Spinal cord (tissue), 10 donors: ENCODE measurements around the gene STEAP1B. TPM values are rescaled to one million over a fixed set of nuclear protein-coding genes. Genes with fewer than 3 reads are reported as not detected.

Experiments used
- DNase-seq, 6 donors: peaks; one replicate each; pipeline versions ENCODE4 v3.0.0 to v3.0.0-alpha.2; 2013 to 2015; ENCODE audit warnings: low spot score in 6 of 6, low read depth in 4 of 6
- H3K27ac ChIP-seq: one replicate; pipeline ENCODE4 v1.5.1; 2013; ENCODE audit warnings: low read depth, low read length, control low read depth
- H3K27me3 ChIP-seq: one replicate; pipeline ENCODE4 v1.6.1; 2013; ENCODE audit warnings: low read length; ENCODE audit not compliant: control insufficient read depth, insufficient read depth
- H3K36me3 ChIP-seq: one replicate; pipeline ENCODE4 v1.6.1; 2013; ENCODE audit warnings: low read length; ENCODE audit not compliant: control insufficient read depth, insufficient read depth
- H3K4me1 ChIP-seq: one replicate; pipeline ENCODE4 v1.6.1; 2013; ENCODE audit warnings: low read length; ENCODE audit not compliant: control insufficient read depth, insufficient read depth
- H3K4me3 ChIP-seq: one replicate; pipeline ENCODE4 v1.5.1; 2013; ENCODE audit warnings: low read depth, low read length, control low read depth
- H3K9me3 ChIP-seq: one replicate; pipeline ENCODE4 v1.6.1; 2013; ENCODE audit warnings: low read length; ENCODE audit not compliant: control insufficient read depth, insufficient read depth
- WGBS: methylation state at CpG from one replicate; pipeline ENCODE4 v1.1.5; 2013; ENCODE audit warnings: missing lambda C conversion rate; ENCODE audit not compliant: insufficient coverage; 5-methylcytosine and 5-hydroxymethylcytosine counted together
- polyA plus RNA-seq, 2 donors: library from polyadenylated mRNA; unstranded; fragments of 120-200 nt; gene quantifications; one replicate each; pipeline ENCODE4 v1.2.1, GENCODE V29; 2013; ENCODE audit not compliant: insufficient read length in 2 of 2
- total RNA-seq, 2 donors: library from RNA; depleted of rRNA in 1 of 2; stranded (reverse); fragments of 120-200 nt in 1 of 2; fragments of >200 nt in 1 of 2; gene quantifications; one replicate each; pipeline versions ENCODE4 v1.2.3 to v1.2.4, GENCODE V29; 2013 to 2014
- donor health status: healthy.

STEAP1B gene
- total and polyA plus RNA-seq, 4 donors, result 1.2 to 7.1 (median 2.3) TPM

GRCh38 chr7:22485189-22485588 is 14.8 kb downstream of the STEAP1B start:
- Histone ChIP-seq H3K27me3 (no peaks in the 10 kb centered on the region), H3K27ac (no peak overlapping the region), H3K4me3 (no peak overlapping the region), H3K36me3 (no peaks in the 10 kb centered on the region), H3K9me3 (no peaks in the 10 kb centered on the region), H3K4me1 (no peaks in the 10 kb centered on the region)
- no peak for DNase-seq

- H3K27ac ChIP-seq, result no peak overlapping the region
- H3K27me3 ChIP-seq, result no peaks in the 10 kb centered on the region
- H3K36me3 ChIP-seq, result no peaks in the 10 kb centered on the region
- WGBS, result 50% methylated on average over 1 of the region's 1 CpG
- no peak overlapping the region for H3K4me3 ChIP-seq
- H3K4me1 ChIP-seq, result peaks cover 3% of the 10 kb centered on the region
- no peaks in the 10 kb centered on the region for H3K9me3 ChIP-seq
- no peak for DNase-seq
These were observed 17.5 kb downstream of the STEAP1B start for GRCh38 chr7:22482503-22482902.

- Histone ChIP-seq H3K9me3 (no peaks in the 10 kb centered on the region), H3K4me3 (no peak overlapping the region), H3K27ac (no peak overlapping the region), H3K27me3 (no peaks in the 10 kb centered on the region), H3K36me3 (no peaks in the 10 kb centered on the region), H3K4me1 (peaks cover 3% of the 10 kb centered on the region)
- 67% methylated on average over 5 of the region's 5 CpGs for WGBS
- DNase-seq, result no peak
These were observed 18.3 kb downstream of the STEAP1B start for GRCh38 chr7:22481726-22482125.

DNA sequence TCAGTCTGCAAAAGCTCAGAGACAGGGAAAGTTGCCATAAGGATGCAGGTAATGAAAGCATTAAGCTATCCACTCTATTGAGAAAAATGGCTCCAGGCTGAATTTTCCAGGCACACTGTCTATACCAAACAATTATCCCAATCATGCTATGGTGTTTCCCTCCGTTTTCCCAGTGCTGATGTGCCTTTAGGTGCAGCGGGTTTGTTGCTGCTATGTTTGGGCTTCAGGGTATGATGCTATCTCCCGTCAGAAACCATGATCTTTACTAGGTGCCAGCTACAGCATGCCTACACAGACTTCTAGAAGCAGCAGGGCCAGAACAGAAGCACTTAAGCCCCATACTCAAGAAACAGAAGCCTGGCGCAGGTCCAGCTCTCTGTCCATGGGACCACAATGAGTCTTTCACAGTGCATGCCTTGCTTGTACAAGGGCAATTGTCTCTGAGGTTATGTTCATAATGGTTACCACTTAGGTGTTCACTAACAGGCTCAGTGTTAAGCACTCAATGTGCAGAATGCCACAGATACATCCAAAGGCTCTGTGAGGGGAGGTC is 19.4 kb downstream of the STEAP1B start:
- Histone ChIP-seq H3K4me3 (no peak overlapping the region), H3K36me3 (no peaks in the 10 kb centered on the region), H3K4me1 (peaks cover 3% of the 10 kb centered on the region), H3K27ac (no peak overlapping the region), H3K9me3 (no peaks in the 10 kb centered on the region), H3K27me3 (no peaks in the 10 kb centered on the region)
- peak in 1 of 6 donors; percentile 42 for DNase-seq
- WGBS, result 83% methylated on average over 1 of the region's 4 CpGs

DNA sequence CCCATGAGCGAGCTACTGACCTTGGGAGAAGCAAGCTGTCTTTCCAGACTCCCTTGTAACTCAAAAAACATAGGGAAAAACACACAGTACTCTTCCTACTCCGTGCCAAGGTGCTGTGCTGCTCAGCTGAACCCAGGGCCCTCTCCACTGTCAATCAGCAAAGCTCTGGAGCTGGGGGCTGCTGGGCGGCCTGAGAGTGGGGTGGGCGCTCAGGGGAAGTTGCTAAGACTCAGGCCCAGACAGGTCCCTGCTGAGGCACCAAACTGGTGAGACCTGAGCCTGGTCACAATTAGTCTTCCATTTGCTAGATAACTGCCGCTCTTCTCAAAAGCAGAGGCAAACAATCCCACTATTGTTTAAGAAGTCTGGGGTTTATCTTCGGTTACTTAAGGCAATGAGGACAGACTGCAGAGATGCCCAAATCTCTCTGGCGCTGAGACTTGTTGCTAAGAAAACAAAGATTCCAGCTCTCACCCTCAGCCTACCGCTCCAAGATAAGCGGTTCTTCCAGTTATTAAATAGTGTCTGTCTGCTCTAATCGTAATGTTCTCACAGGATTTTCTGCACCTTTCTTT is 22.0 kb downstream of the STEAP1B start:
- 54% methylated on average over 5 of the region's 10 CpGs for WGBS
- no peak for DNase-seq
- no peak overlapping the region for H3K4me3 ChIP-seq
- no peaks in the 10 kb centered on the region for H3K9me3 ChIP-seq
- no peaks in the 10 kb centered on the region for H3K27me3 ChIP-seq
- H3K27ac ChIP-seq, result no peak overlapping the region
- no peaks in the 10 kb centered on the region for H3K36me3 ChIP-seq
- H3K4me1 ChIP-seq, result peaks cover 3% of the 10 kb centered on the region

DNA sequence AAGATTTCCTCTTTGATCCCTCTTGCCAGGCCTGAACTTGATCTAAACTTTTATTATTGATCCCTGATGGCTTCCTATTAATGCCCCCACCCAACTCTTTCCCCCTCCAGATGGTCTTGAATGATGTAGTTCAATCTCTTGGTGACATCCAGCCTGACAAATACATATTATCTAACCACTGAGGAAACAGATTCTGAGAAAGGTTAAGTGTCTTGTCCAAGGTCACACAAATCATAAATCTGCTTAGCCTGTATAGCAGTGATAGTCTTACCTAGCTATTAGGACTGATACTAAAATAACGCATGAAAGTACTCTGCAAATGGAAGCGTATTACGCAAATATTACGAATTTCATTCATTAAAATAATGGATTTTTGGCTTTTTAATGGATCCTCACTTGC is 22.7 kb downstream of the STEAP1B start:
- Histone ChIP-seq H3K4me1 (peaks cover 3% of the 10 kb centered on the region), H3K4me3 (no peak overlapping the region), H3K27me3 (no peaks in the 10 kb centered on the region), H3K27ac (no peak overlapping the region), H3K9me3 (no peaks in the 10 kb centered on the region), H3K36me3 (no peaks in the 10 kb centered on the region)
- no peak for DNase-seq
- WGBS, result 100% methylated on average over 1 of the region's 4 CpGs

DNA sequence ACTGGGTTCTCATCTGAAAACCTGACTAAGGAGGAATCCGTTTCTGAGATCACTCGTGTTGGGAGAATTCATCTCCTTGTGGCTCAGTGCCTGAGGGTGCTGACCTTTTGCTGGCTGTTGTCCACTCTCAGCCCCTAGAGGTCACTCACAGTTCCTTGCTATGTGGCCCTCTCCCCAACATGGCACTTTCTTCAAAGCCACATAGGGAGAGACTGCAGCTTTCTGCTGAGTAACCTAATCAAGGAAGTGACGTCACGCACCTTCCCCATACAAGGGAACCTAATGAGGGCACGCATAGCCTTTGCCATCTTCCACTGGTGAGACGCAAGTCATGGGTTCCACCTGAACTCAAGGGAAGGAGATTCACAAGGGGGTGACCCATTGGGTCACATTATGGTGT is 23.2 kb downstream of the STEAP1B start:
- Histone ChIP-seq H3K4me3 (no peak overlapping the region), H3K9me3 (no peaks in the 10 kb centered on the region), H3K36me3 (no peaks in the 10 kb centered on the region), H3K4me1 (peaks cover 3% of the 10 kb centered on the region), H3K27ac (no peak overlapping the region), H3K27me3 (no peaks in the 10 kb centered on the region)
- DNase-seq, result no peak
- WGBS, result 94% methylated on average over 6 of the region's 6 CpGs

GRCh38 chr7:22474645-22475044 is 25.3 kb downstream of the STEAP1B start:
- peaks cover 6% of the 10 kb centered on the region for H3K4me1 ChIP-seq
- H3K27me3 ChIP-seq, result no peaks in the 10 kb centered on the region
- 100% methylated on average over 2 of the region's 2 CpGs for WGBS
- no peak overlapping the region for H3K27ac ChIP-seq
- no peak for DNase-seq
- H3K4me3 ChIP-seq, result no peak overlapping the region
- H3K36me3 ChIP-seq, result no peaks in the 10 kb centered on the region
- no peaks in the 10 kb centered on the region for H3K9me3 ChIP-seq

DNA sequence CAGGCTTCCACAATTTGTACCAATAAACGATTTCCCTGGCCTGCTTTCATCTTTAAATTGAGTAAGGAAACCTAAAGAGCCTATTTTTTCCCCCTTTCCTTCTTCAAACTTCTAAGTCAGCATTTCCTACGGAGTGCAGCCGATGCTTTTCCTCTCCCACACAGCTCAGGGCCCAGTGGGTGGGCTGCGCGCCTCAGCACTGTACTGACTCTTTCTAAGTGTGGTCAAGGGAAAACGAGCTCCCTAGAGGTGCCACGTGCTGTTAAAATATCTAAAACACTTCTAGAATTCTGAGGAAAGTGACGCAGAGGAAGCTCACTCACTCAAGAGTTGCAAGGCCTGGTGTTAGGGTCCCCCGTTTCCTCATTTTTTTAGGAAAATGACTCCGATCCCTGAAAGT is 29.0 kb downstream of the STEAP1B start:
- DNase-seq, result peak in 1 of 6 donors; percentile 29
- Histone ChIP-seq H3K36me3 (no peaks in the 10 kb centered on the region), H3K27me3 (no peaks in the 10 kb centered on the region), H3K4me3 (no peak overlapping the region), H3K4me1 (peaks cover 3% of the 10 kb centered on the region), H3K27ac (no peak overlapping the region), H3K9me3 (no peaks in the 10 kb centered on the region)
- 70% methylated on average over 3 of the region's 10 CpGs for WGBS

DNA sequence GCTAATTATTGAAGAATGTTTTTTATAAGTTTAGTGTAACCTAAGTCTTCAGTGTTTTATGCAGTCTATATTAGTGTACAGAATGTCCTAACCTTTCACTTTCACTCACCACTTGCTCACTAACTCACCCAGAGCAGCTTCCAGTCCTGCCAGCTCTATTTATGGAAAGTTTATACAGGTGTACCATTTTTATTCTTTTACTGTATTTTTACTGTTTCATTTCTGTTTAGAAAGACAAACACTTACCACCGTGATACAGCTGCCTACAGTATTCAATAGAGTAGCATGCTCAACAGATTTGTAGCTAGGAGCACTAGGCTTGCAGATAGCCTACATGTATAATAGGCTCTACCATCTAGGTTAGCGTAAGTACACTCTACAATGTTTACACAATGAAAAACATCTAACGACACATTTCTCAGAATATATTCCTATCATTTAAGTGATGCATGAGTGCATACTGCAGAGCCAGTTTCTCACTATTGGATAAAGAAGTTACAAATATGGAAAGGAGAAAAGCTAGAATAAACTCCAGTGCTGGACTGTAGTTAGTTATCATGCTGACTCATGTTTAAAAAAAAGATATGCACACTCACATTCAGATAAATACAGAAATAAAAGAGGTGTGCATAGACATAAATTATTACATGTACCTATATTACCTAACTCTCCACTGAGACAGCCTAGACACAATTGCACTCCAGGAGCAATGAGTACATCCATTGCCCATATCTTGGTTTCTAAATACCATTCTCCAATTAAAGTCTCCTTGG is 30.4 kb downstream of the STEAP1B start:
- DNase-seq, result no peak
- Histone ChIP-seq H3K27me3 (no peaks in the 10 kb centered on the region), H3K4me3 (no peak overlapping the region), H3K36me3 (no peaks in the 10 kb centered on the region), H3K27ac (no peak overlapping the region), H3K4me1 (peaks cover 3% of the 10 kb centered on the region), H3K9me3 (no peaks in the 10 kb centered on the region)
- WGBS, result no CpG with 5 or more reads among the region's 3 CpGs
